Common myeloid progenitor, CD34-positive (primary cell): ENCODE data around the gene IPO11.

Source experiments
- CTCF ChIA-PET: fragments of 350-600 bp; sonication (Branson Sonifier 250); formaldehyde crosslinking; loops from one replicate; lab custom pipeline; 2021; ENCODE audit warnings: antibody characterized with exemption; lab: Charles Lee
- POLR2A ChIA-PET: fragments of 350-600 bp; sonication (Branson Sonifier 250); formaldehyde crosslinking; loops from one replicate; lab custom pipeline; 2021; ENCODE audit warnings: antibody characterized with exemption; lab: Charles Lee
- DNase-seq, 3 donors: peaks; one replicate each; pipeline versions ENCODE4 v3.0.0 to v3.0.0-alpha.2; 2013
- H3K27ac ChIP-seq, 2 experiments: 1 replicate in 1 of 2; 2 replicates in 1 of 2; pipeline ENCODE4 v1.7.0; 2013; ENCODE audit warnings: inconsistent platforms in 2 of 2, low read length in 2 of 2, mild to moderate bottlenecking in 2 of 2, low read depth in 1 of 2, moderate library complexity in 1 of 2; ENCODE audit not compliant: severe bottlenecking in 2 of 2, insufficient read depth in 1 of 2, poor library complexity in 1 of 2
- H3K27me3 ChIP-seq, 5 experiments: replicated peaks in 2 of 5; 1 replicate in 3 of 5; 2 replicates in 2 of 5; pipeline versions ENCODE4 v1.6.1 to v1.7.0; 2013; ENCODE audit warnings: low read length in 4 of 5, mild to moderate bottlenecking in 2 of 5, moderate library complexity in 2 of 5, inconsistent platforms in 1 of 5; ENCODE audit not compliant: insufficient read depth in 5 of 5, control insufficient read depth in 4 of 5
- H3K36me3 ChIP-seq, 4 experiments: 1 replicate in 2 of 4; 2 replicates in 2 of 4; pipeline versions ENCODE4 v1.6.1 to v1.7.0; 2013; ENCODE audit warnings: low read length in 3 of 4, control low read depth in 1 of 4, mild to moderate bottlenecking in 1 of 4; ENCODE audit not compliant: control insufficient read depth in 4 of 4, insufficient read depth in 4 of 4
- H3K4me1 ChIP-seq, 4 experiments: 1 replicate in 3 of 4; 2 replicates in 1 of 4; pipeline versions ENCODE4 v1.6.1 to v1.7.1; 2013; ENCODE audit warnings: low read length in 3 of 4, mild to moderate bottlenecking in 3 of 4, control low read depth in 1 of 4, inconsistent platforms in 1 of 4, moderate library complexity in 1 of 4; ENCODE audit not compliant: control insufficient read depth in 4 of 4, insufficient read depth in 4 of 4; ENCODE audit errors: control extremely low read depth in 1 of 4
- H3K4me3 ChIP-seq, 7 experiments: 1 replicate in 4 of 7; 2 replicates in 3 of 7; pipeline versions ENCODE4 v1.5.1 to v1.7.0; 2013; ENCODE audit warnings: mild to moderate bottlenecking in 7 of 7, low read length in 6 of 7, moderate library complexity in 6 of 7, inconsistent platforms in 2 of 7, low read depth in 2 of 7, control low read depth in 1 of 7; ENCODE audit not compliant: insufficient read depth in 4 of 7, control insufficient read depth in 1 of 7; ENCODE audit errors: extremely low read depth in 1 of 7
- H3K9me3 ChIP-seq, 5 experiments: 1 replicate in 4 of 5; 2 replicates in 1 of 5; pipeline versions ENCODE4 v1.6.1 to v1.7.1; 2013; ENCODE audit warnings: low read length in 4 of 5, mild to moderate bottlenecking in 2 of 5, inconsistent platforms in 1 of 5, low read depth in 1 of 5, moderate library complexity in 1 of 5; ENCODE audit not compliant: control insufficient read depth in 4 of 5, insufficient read depth in 2 of 5; ENCODE audit errors: control extremely low read depth in 1 of 5
- WGBS: methylation state at CpG from one replicate; pipeline ENCODE4 v1.1.5; 2013; ENCODE audit not compliant: insufficient coverage; 5-methylcytosine and 5-hydroxymethylcytosine counted together

Gene IPO11

GRCh38 chr5:62413711-62414110, 1.1 kb downstream of the IPO11 start:
- no peak for DNase-seq
- WGBS: 40% methylated on average over 1 of the region's 3 CpGs
- Histone ChIP-seq H3K27ac (peak overlapping the region in 1 of 2 experiments; percentile 85), H3K4me3 (peak overlapping the region in 6 of 7 experiments; percentile 86 to 98 (median 94)), H3K4me1 (peaks cover 7 to 21% (median 15%) of the 10 kb centered on the region in 4 experiments), H3K9me3 (no peaks in the 10 kb centered on the region), H3K36me3 (peaks cover 0 to 3% (median under 1%) of the 10 kb centered on the region in 4 experiments), H3K27me3 (no peaks in the 10 kb centered on the region)
- ChIA-PET POLR2A (no interaction called here), CTCF (interaction anchor here (3.2 kb wide), 1 partner anchor 11 kb away, joined by 12 read pairs; the partner anchor contains the start of gene DIMT1)

- ChIA-PET POLR2A (no interaction called here), CTCF (no interaction called here)
Observed at GRCh38 chr5:62418462-62419076, 6.0 kb downstream of the IPO11 start.

GRCh38 chr5:62419609-62420008, 7.0 kb downstream of the IPO11 start:
- no peaks in the 10 kb centered on the region for H3K27me3 ChIP-seq
- peaks cover 0 to 3% (median 1%) of the 10 kb centered on the region in 4 experiments for H3K36me3 ChIP-seq
- no peaks in the 10 kb centered on the region for H3K9me3 ChIP-seq
- no peak for DNase-seq
- H3K4me3 ChIP-seq: no peak overlapping the region
- WGBS: 100% methylated on average over 3 of the region's 3 CpGs
- ChIA-PET CTCF (no interaction called here), POLR2A (interaction anchor here (0.7 kb wide), 1 partner anchor 537 kb away, joined by 3 read pairs; no protein-coding TSS in a partner anchor)
- H3K4me1 ChIP-seq: peaks cover 0 to 5% (median 0%) of the 10 kb centered on the region in 4 experiments
- no peak overlapping the region for H3K27ac ChIP-seq

More at GRCh38 chr5:62418462-62419076, 6.0 kb downstream of the IPO11 start:
- DNase-seq: no peak
- no peaks in the 10 kb centered on the region for H3K27me3 ChIP-seq
- WGBS: 100% methylated on average over 1 of the region's 4 CpGs
- H3K36me3 ChIP-seq: peaks cover 0 to 3% (median 1%) of the 10 kb centered on the region in 4 experiments
- no peak overlapping the region for H3K27ac ChIP-seq
- no peaks in the 10 kb centered on the region for H3K9me3 ChIP-seq
- H3K4me3 ChIP-seq: no peak overlapping the region
- peaks cover 2 to 11% (median 6%) of the 10 kb centered on the region in 4 experiments for H3K4me1 ChIP-seq

DNA sequence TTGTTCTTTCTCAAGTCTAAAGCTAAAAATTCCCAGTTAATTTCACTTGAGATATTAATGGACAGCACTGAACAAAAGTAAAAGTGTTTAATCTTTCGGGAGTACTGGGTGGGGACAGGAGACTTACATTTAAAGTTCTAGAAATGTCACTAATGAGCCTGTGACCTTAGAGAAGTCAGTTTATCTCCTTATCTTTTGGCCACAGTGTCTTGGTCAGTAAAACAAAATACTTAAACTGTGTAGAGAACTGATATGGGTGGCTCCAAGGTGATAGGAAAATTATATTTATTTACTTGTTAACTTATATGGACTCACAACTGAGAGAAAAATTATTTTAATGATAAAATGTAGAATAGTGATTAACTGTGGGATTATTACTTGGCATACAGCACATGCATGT, 8.9 kb downstream of the IPO11 start:
- WGBS: 100% methylated on average over 1 of the region's 1 CpG
- peak overlapping the region in 1 of 2 experiments; percentile 66 for H3K27ac ChIP-seq
- H3K36me3 ChIP-seq: peaks cover 0 to 3% (median 1%) of the 10 kb centered on the region in 4 experiments
- ChIA-PET POLR2A (no interaction called here), CTCF (interaction anchor here (0.6 kb wide), 1 partner anchor 349 kb away, joined by 3 read pairs; no protein-coding TSS in a partner anchor)
- no peaks in the 10 kb centered on the region for H3K4me1 ChIP-seq
- no peaks in the 10 kb centered on the region for H3K9me3 ChIP-seq
- no peak for DNase-seq
- no peak overlapping the region for H3K4me3 ChIP-seq
- H3K27me3 ChIP-seq: no peaks in the 10 kb centered on the region

DNA sequence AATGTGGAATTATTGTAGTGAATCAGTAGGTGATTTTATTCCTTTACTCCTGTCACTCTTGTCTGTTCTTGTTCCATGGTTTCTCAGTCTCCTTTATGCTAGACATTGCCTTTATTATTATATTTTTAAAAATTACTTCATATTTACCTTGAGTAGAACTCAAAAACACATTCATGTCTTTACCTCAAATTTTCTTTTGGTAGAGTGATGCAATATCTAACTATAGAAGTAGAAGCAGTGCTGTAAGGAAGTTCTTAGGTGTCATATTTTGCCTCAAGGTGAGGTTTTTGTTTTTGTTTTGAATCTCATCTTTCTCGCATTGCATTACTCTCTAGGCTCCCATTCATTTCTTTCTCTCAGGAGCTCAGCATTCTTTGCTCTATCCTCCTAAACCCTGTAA, 12.2 kb downstream of the IPO11 start:
- DNase-seq: no peak
- Histone ChIP-seq H3K9me3 (no peaks in the 10 kb centered on the region), H3K27ac (no peak overlapping the region), H3K4me1 (no peaks in the 10 kb centered on the region), H3K4me3 (no peak overlapping the region), H3K36me3 (no peaks in the 10 kb centered on the region), H3K27me3 (no peaks in the 10 kb centered on the region)
- CTCF ChIA-PET: no interaction called here
- no CpG with 5 or more reads among the region's 1 CpG for WGBS
- POLR2A ChIA-PET: no interaction called here

DNA sequence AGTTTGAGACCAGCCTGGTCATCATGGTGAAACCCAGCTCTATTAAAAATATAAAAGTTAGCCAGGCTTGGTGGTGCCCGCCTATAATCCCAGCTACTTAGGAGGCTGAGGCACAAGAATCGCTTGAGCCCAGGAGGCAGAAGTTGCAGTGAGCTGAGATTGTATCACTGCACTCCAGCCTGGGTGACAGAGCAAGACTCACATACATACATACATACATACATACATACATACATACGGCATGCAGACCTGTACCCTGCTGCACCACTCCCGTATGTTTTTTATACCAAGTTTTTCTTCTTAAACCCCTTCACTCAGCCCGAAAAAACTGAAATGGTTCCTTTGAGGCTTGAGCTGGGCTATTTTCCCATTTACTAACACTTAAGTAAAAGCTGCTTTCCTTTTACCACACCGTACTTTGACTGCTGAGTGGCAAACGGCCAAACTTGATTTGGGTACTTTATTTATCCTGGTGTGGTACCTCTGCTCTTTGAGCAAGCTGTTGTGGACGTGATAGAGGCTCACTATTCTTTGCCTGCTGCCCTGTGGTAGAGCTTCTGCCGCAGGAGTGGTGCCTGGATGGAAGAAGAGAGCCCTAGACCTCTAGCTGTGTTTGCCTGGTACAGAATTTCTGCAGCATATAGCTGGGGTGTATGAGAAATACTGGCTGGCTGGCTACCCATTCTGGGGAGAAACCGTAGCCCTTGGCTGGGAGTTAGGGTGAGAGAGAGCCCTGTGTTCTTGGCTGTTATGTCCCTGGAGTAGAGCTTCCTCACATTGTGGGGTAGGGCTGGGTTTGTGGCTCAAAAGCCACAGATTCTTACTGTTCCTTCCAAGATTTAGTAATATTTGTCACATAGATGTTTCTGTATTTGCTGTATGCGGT, 19.4 kb downstream of the IPO11 start:
- H3K4me3 ChIP-seq: no peak overlapping the region
- H3K27ac ChIP-seq: peak overlapping the region in 1 of 2 experiments; percentile 52
- H3K27me3 ChIP-seq: no peaks in the 10 kb centered on the region
- peak in 1 of 3 donors; percentile 15 for DNase-seq
- no peaks in the 10 kb centered on the region for H3K9me3 ChIP-seq
- WGBS: 98% methylated on average over 6 of the region's 11 CpGs
- peaks cover 0 to 3% (median 0%) of the 10 kb centered on the region in 4 experiments for H3K4me1 ChIP-seq
- H3K36me3 ChIP-seq: no peaks in the 10 kb centered on the region
- CTCF ChIA-PET: interaction anchor here (0.9 to 2.1 kb wide), 5 partner anchors 11 to 200 kb away, joined by 3 to 9 read pairs (median 3); partner anchors contain the start of gene DIMT1
- POLR2A ChIA-PET: no interaction called here
